NCI-H1105 (cell line): ENCODE measurements around the gene HMCN2.
"Not testable (repeated sequence)": the region's sequence is repeated elsewhere in the genome, so short reads cannot be mapped to it uniquely, and the experiment has no call there.

Experiments
- DNase-seq: peaks from one replicate; lab custom pipeline; 2025; lab: John Stamatoyannopoulos, UW

Gene HMCN2

DNA sequence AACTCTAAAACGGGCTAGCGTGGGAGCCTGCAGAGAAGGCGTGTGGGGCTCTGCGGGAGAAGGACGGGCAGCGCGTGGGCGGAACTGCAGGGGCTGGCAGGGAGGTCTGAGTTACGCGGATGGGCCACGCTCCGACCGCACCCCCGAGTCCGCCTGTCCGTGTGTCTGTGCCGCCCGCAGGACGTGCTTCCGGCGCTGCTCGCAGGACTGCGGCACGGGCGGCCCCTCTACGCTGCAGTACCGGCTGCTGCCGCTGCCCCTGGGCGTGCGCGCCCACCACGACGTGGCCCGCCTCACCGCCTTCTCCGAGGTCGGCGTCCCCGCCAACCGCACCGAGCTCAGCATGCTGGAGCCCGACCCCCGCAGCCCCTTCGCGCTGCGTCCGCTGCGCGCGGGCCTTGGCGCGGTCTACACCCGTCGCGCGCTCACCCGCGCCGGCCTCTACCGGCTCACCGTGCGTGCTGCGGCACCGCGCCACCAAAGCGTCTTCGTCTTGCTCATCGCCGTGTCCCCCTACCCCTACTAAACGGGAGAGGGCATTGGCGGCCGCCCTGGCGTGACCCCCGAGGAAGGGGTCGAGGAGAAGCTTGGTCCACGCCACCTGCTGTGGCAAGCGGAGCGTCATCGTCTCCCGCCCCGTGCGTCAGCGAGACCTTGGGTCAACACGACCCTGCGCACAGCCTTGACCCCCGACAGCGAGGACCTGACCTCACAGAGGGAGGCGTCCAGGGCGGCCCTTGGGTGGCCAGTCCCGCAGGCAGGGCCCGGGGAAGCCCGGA is 167.8 kb downstream of the HMCN2 start:
- peak; percentile 58 for DNase-seq

DNA sequence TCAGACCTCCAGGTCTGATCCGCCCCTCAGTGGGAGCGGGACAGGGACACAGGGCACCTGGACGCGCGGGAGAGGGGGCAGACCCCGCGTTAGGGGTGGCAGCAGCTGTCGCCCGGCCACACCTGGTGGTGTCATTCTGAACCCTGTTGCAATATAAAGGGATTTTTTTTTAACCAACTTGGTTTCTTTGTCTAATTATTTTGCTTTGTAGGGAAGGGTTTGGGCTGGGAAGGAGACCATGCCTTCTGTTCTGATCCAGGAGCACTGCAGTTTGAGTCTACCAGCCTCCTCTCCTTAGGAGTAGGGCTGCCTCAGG is 168.3 kb downstream of the HMCN2 start:
- no peak for DNase-seq

DNA sequence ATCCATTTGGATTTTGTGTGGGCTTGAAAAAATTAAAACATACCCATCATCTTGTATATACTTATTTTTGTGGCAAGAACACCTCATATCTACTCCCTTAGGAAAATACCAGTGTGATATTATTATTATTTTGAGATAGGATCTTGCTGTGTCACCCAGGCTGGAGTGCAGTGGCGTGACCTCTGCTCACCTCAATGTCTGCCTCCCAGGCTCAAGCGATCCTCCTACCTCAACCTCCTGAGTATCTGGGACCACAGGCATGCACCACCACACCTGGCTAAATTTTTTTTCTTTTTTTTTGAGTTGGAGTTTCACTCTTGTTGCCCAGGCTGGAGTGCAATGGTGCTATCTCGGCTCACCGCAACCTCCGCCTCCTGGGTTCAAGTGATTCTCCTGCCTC is 169.1 kb downstream of the HMCN2 start:
- DNase-seq, result not testable (repeated sequence)

DNA sequence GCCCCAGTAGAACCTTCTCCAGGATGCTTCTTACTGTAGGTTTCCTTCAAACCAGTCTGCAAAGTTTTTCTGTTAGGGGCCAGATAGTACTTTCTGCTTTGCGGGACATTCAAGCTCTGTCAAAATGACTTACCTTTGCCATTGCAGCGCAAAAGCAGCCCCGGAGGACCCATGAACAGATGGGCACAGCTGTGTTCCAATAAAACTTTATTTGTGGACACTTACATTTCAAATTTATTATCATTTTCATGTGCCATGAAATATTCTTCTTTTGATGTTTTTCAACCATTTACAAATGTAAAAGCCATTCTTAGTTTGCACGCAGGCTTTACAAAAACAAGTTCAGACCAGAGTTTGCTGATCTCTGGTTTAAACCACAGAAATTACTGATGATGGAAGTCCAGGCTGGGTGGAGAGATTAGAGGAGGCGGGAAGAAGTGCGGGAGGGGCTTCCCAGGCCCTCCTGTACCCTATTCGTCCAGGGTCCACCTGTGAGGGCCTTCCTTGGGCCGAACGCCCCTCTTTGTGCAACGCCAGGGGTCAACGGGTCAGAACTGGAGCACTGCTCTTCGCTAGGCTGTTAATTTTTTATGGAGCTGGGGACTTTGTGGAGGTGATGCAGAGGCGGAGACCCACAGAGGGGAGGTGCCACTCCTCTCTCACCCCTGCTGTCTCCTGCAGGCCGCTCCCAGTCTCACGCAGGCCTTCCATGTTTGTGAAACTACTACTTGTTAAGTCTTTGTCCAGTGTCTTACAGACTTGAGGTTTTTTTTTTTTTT is 171.6 kb downstream of the HMCN2 start:
- no peak for DNase-seq

DNA sequence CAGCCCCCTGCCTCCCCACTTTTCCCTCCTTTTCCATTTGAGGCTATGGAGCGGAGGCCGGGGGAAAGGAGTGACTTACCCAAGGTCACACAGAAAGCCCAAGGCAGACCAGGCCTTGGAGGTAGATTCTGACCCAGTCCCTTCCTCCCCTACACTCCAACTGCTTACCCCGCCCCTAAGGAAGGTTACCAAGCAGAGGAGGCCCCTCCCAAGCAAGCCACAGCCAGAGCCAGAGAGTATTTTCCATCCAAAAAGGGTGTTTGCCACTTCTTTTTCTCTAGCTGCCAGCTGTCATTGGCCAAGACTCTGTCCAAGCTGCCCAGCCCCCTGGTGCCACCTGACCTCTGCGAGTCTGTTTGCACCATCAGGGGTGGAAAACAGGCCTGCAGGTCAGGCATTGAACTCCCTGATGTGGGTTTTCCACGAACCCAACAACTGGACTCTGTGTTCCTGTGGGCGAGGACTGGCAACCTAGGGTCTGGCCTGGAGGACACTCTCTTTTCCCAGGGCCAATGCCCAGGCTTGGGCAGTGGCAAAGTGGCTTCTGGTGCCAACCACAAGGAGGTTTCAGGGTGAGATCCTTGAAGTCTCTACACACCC is 172.9 kb downstream of the HMCN2 start:
- DNase-seq, result no peak

DNA sequence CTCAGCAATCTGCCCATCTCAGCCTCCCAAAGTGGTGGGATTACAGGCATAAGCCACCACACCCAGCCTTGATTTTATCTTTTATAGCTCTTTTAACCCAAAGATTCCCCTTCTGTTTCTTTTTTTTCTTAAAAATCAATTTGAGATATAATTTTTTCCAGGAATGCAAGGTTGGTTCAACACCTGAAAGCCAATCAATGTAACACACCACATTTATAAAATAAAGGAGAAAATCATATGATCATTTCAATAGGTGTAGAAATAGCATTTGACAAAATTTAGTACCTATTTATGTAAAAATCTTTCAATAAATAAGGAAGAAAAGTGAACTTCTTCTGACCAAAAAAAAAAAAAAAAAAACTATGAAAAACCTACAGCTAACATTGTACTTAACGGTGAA is 175.5 kb downstream of the HMCN2 start:
- no peak for DNase-seq

DNA sequence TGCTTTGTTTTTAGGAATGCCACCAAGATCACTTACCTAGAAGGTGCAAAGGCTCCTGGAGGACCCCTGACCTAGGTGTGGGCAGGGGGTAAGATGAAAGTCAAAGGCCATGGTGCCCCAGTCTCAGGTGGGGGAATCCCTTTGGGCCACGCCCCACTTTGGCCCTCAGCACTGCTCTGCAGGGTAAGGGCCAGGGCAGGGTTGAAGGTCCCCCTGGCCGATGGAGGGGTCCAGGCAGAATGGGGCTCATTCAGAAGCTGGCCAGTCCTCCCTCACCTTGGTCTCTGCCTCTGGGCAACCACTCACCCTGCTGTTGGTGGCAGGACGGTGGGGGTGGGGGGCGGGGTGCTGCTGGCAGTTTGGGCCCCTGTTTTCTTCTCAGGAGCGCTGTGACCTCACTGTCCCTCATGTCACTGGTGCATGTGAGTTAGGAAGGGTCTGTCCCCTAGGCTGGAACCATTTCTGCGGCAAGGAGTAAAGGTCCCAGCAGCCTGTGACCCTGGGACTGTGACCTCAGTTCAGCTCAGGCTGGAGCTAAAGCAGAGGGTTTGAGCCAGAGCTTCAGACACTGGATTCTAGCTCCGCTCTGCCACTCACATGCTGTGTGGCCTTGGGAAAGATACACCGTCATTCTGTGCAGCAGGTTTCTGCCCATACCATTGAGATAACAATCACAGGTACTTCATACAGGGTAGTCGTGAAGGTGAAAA is 177.3 kb downstream of the HMCN2 start:
- no peak for DNase-seq

DNA sequence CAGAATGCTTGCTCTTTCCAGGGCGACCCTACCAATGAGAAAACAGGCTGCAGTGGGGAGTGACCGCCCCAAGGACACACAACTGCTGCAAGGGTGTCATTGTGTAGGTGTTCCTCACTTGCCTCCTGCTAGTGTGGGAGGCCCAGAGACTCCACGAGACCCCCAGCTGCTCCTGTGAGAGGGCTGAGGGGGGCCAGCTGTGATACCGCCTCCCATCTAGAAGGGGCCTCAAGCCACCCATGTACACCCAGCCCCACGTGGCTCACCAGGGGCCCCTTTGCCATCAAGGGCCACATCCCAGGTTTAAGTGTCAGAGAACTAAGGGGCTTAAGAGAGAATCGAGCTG is 177.9 kb downstream of the HMCN2 start:
- DNase-seq, result no peak

DNA sequence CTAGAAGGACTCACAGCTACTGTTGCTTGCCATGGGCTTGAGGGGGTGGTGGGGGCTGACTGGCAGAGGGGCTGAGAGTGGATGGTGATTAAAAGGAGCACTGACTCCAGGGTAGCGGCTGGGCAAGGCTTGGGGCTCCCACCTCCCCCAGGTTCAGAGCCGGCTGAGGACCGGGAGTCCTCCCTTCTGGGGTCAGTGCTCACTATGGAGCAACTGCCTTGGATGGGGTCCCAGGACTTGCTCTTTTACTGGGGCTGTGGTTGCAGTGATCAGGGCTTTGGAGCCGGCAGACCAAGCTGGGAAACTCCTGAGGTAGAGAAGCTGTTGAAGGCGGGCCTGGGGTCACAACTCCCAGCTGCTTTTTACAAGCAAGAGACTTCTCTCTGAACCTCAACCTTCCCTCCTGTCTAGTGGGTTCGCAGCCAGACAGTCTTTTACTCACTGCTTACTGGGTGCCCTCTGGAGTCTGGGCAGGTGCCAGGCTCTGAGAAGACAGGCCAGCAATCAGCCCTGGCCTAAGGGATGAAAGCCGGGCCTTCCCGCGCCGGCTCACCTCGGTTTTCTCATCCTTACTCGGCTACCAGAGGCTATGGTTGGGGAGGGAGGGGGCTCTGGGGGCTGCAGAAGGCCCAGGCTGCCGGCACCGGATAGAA is 178.4 kb downstream of the HMCN2 start:
- DNase-seq, result no peak

DNA sequence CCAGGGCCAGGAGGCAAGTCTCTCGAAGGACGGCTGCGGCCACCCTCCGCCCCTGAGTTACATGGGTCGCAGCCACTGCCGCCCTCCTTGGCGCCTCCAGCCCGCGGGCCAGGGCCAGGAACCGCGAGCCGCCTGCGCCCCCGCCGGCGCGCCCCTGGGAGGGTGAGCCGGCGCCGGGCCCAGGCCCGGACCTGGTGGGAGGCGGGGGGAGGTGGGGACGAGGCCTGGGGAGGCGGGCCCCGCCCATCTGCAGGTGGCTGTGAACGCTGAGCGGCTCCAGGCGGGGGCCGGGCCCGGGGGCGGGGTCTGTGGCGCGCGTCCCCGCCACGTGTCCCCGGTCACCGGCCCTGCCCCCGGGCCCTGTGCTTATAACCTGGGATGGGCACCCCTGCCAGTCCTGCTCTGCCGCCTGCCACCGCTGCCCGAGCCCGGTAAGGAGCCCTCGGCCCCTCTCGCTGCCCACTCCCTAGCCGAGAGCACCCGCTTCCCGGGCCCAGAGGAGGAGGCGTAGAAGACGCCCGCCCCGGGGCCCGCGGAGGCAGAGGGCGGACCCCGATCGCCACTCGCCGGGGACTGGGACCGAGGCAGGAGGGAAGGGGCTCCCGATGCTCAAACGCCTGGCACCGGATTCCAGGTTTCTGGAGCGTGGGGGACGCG is 179.1 kb downstream of the HMCN2 start, which contains the start of gene ASS1:
TSS of gene ASS1 (plus strand) at position 397 of the 657 bp plus-strand sequence. CDS start 7,268 bp downstream, outside the sequence.
- peak; percentile 38 for DNase-seq

DNA sequence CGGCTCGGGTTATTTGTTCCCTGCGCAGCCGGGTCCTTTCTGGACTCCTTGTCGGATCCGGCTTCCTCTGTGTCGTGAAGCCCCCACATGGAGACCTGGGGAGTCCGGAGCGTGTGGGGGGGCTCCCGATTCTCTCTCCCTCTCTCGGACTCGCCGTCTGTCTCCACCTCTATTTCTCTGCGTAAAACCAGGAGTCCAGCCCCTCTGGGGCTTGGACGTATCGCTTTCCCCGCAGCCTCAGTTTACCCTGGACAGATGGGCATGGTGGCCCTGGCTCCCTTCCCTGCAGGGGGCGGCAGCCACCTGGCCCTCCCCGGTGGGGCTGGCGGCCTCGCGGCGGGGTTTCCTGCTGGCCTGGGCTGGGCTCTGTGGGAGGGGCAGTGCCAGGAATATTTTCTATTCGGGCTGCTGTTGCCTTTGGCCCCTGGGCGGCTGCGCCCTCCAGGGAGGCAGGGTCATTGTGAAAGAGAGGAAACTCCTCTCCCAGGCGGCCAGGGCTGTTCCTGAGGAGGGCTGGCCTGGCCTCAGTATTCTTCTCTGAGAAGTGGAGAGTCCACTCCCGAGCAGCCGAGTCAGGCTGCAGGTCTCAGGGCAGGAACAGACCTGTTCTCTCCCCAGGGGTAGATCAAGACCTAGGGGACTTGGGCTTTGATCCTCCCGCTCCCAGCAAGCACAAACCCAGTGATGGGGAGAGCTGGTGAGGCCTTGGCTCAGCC is 179.9 kb downstream of the HMCN2 start:
- DNase-seq, result no peak

DNA sequence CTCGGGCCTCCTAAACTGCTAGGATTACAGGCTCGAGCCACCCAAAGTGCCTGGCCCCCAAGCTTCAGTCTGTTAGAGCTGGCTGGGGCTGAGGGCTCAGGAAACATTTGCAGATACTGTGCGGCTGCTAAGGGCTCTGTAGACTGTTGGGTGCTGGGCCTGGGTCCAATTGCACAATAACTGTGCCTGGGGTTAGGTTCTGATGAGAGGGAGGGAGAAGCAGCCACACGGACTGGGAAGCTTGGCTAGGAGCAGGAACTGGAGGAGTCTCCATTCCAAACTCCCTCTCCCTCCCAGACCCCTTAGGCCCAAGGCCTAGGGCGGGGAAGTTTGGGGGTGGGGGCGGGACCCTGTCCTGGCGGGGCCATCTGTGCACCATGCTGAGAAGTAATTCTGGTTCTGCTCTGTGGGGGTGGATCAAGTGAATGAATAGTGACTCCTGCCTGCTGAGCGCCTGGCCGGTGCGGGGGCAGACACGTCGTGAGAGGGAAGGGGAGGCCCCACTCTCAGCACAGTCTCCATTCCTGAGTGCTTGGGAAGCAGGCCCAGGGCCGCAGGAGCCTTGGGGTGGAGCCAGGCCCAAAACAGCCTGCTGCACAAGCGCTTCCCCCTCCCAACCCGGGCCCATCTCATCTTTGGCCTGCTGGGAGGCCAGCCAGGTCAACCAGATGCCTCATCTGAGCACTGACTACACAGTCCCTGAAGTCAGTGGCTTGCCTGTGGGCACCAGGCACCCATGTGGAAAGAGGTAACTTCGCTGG is 180.7 kb downstream of the HMCN2 start:
- DNase-seq, result no peak

DNA sequence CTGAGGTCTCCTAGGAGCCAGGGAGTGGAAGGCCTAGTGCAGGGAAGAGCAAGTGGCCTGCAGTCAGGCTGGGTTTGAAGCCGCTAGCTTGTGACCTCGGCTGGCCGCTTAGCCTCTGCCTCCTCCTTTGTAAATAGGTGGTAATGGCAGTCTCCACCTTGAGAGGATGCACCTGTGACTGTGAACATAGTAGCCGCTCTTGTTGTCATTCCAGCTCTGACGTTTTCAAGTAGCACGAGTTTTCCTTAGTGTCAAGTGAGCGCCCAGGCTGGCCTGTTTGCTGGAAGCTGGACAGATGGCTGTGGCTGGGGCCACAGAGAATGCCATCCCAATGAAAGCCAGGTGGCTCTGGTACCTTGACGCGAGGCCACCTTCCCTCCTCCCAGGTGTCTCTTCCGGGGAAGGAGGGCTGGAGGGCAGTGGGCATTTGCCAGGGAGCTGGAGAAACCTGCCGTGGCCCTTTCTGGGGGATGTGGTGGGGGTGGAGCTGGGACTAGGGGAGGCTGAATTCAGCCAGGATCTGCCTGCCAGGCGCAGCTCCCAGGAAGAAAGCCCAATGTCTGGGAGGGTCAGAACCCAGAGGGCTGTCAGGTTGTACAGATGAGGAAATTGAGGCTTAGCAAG is 181.7 kb downstream of the HMCN2 start:
- DNase-seq, result no peak

DNA sequence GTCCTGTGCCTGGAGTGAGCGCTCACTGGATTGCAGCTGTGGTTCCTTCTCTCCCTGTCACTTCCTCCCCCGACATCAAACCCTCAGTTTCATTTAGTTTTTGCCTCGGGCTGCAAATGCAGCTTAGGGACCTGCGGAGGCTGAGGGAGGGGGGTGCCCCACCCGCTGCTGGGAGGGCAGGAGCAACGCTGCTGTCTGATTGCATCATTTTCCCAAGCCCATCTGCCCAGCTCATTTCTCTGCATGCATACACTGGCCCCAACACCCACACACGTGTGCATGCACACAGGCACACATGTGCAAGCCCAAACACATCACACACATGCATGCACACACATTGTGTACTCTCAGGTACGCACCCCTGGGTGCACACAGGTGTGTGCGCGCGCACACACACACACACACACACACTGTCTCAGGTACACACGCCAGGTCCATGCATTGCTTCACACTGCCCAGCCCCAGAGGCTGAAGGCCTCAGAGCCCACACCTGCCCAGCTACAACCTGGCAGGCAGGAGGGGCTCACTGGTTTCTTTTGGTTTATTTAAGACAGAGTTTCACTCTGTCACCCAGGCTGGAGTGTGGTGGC is 182.6 kb downstream of the HMCN2 start:
- DNase-seq, result no peak

DNA sequence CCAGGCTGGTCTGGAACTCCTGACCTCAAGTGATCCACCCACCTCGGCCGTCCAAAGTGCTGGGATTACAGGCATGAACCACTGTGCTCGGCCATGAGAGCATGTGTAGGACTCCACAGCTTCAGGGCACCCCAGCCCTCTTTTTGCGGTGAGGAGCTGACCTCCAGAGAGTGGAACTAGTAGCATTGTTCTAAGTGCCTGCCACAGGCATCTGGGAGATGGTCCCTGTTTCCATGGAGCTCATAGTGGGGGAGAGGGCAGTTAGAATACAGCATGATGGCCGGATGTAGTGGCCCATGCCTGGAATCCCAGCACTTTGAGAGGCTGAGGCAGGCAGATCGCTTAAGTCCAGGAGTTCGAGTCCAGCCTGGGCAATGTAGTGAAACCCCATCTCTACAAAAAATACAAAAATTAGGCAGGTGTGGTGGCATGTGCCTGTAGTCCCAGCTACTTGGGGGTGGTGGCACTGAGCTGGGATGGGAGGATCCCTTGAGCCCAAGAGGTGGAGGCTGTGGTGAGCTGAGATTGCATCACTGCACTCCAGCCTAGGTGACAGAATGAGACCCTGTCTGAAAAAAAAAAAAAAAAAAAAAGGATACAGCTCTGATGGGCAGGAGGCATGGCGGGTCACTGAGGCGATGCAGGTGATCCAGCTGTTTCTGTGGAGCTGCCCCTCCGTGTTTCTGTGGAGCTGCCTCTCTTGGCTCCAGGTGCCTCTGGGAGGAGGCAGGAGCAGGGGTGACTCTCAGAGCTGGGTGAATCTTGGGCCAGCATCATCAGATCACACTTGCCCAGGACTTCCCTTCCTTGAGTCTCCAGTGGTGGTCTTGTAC is 183.4 kb downstream of the HMCN2 start:
- no peak for DNase-seq

DNA sequence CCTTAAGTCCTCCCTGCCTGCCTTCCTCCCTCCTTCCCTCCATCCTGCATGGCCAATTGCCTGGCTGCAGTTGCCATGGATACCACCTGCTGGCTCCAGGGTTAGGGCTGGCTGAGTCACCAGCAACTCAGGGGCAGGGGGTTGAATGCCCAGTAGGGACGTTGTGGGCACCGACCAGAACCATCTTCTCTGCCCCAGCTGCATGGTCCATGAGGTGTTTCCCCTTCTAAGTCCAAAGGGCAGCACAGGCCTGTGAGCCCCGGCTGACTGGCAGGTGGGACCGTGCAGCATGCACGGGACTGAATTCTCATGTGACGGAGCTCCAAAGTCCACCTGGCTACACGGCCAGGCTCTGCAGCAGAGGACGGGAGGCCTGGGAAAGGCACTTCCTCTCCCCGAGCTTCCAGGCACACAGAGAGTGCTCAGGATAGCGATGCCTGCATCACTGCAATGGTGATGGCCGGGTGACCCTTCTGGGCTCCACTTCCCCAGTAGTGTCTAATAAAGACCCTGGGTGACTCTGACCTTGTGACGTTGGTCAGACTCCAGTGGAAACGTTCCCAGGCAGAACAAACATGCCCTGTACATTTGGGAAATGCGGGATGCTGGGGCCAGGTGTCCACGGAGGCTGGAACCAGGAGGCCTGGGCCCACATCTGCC is 184.9 kb downstream of the HMCN2 start:
- DNase-seq, result no peak

DNA sequence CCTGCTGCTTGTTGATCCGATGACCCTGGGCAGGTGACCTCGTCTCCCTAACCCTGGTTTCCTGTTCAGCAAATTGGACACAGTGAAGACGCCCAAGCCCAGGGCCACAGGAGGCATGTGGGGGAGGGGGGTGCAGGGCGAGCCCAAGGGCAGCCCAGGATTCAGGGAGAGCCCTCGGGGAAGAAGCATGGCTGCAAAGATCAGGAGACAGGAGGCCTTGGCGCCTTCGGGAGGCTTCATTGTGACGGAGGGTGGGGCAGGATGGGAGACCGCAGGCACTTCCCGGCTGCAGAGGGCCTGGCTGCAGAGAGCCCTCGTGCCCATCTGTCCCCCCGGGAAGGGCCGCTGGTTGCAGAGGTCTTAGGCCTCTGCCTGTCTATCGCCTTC is 185.4 kb downstream of the HMCN2 start:
- DNase-seq, result no peak
